ENCODE data around the gene LIMA1.

DNA sequence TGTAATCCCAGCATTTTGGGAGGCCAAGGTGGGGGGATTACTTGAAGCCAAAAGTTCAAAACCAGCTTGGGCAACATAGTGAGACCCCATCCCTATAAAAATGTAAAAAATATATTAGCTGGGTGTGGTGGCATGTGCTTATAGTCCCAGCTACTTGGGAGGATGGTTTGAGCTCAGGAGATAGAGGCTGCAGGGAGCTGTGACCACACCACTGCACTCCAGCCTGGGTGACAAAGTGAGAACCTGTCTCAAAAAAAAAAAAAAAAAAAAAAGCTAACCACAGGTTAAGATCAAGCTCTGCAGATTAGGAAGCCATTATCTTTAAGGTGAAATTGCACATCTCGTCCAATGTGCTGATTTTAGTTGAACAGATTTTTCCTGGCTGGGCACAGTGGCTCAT, 92.5 kb downstream of the LIMA1 start:
- TF ChIP-seq CTCF (IDR thresholded peaks at IDR 0.05 in 4 of 5, conservative IDR thresholded peaks at IDR 0.05 in 1 of 5): no peak
- TF ChIP-seq POLR2A (IDR thresholded peaks at IDR 0.05): no peak

Data from gastrocnemius medialis (tissue), 4 donors.